ENCODE measurements around the gene RALGPS1. TPM values are rescaled to one million over a fixed set of nuclear protein-coding genes. Genes with fewer than 3 reads are reported as not detected.

The RALGPS1 gene
- polyA plus RNA-seq, 1 of the 3 experiments (the other 2 are of a cell fraction): 3.9 TPM

GRCh38 chr9:127099664-127100063, 185.1 kb downstream of the RALGPS1 start:
- no peak overlapping the region for H2AFZ ChIP-seq (ENCODE audit: low read depth)
- H3K9me3 ChIP-seq: no peaks in the 10 kb centered on the region
- H3K79me2 ChIP-seq (ENCODE audit: insufficient read depth): no peaks in the 10 kb centered on the region
- DNase-seq: no peak
- H3K9ac ChIP-seq: no peak overlapping the region
- no peaks in the 10 kb centered on the region for H3F3A ChIP-seq (replicated peaks; ENCODE audit: insufficient read depth)
- no peak overlapping the region for H3K4me3 ChIP-seq (ENCODE audit: low read depth in 2 of 2, low read length in 1 of 2)
- H3K4me2 ChIP-seq: no peak overlapping the region
- no peaks in the 10 kb centered on the region for H3K9me2 ChIP-seq
- POLR2A ChIA-PET: no interaction called here
- no peak overlapping the region for H3K27ac ChIP-seq (ENCODE audit: low read depth in 2 of 2, low read length in 1 of 2)
- H3K27me3 ChIP-seq (ENCODE audit: insufficient read depth): no peaks in the 10 kb centered on the region
- WGBS (ENCODE audit: low lambda C conversion rate): 90% methylated on average over 3 of the region's 3 CpGs
- TF ChIP-seq, protein P1, sequence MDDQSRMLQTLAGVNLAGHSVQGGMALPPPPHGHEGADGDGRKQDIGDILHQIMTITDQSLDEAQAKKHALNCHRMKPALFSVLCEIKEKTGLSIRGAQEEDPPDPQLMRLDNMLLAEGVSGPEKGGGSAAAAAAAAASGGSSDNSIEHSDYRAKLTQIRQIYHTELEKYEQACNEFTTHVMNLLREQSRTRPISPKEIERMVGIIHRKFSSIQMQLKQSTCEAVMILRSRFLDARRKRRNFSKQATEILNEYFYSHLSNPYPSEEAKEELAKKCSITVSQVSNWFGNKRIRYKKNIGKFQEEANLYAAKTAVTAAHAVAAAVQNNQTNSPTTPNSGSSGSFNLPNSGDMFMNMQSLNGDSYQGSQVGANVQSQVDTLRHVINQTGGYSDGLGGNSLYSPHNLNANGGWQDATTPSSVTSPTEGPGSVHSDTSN (IDR thresholded peaks at IDR 0.05): no peak
- TF ChIP-seq TEAD4 (IDR thresholded peaks at IDR 0.05; ENCODE audit: borderline replicate concordance, insufficient read depth) (no peak), JUND (IDR thresholded peaks at IDR 0.05) (no peak), MXI1 (IDR thresholded peaks at IDR 0.05; ENCODE audit: low read depth, low read length) (no peak), IRF3 (IDR thresholded peaks at IDR 0.05; ENCODE audit: low read depth, low read length) (no peak), NRF1 (IDR thresholded peaks at IDR 0.05; ENCODE audit: low read depth, low read length) (no peak), RCOR1 (IDR thresholded peaks at IDR 0.05; ENCODE audit: low read length) (no peak), FOXM1 (IDR thresholded peaks at IDR 0.05; ENCODE audit: low read depth) (no peak), GATA2 (CRISPR knock-in tag; IDR thresholded peaks at IDR 0.05) (no peak), FOXJ3 (CRISPR knock-in tag; IDR thresholded peaks at IDR 0.05) (no peak), CTCF (IDR thresholded peaks at IDR 0.05) (no peak), EP300 (IDR thresholded peaks at IDR 0.05; ENCODE audit: borderline replicate concordance in 1 of 2, low read depth in 1 of 2, low read length in 1 of 2) (no peak), NFIC (IDR thresholded peaks at IDR 0.05; ENCODE audit: borderline replicate concordance) (no peak), RFX5 (IDR thresholded peaks at IDR 0.05; ENCODE audit: low read length) (no peak), SIN3A (IDR thresholded peaks at IDR 0.05; ENCODE audit: borderline replicate concordance, low read depth, low read length) (no peak), RAD21 (IDR thresholded peaks at IDR 0.05; ENCODE audit: low read length) (no peak)
- TF ChIP-seq, protein P2, sequence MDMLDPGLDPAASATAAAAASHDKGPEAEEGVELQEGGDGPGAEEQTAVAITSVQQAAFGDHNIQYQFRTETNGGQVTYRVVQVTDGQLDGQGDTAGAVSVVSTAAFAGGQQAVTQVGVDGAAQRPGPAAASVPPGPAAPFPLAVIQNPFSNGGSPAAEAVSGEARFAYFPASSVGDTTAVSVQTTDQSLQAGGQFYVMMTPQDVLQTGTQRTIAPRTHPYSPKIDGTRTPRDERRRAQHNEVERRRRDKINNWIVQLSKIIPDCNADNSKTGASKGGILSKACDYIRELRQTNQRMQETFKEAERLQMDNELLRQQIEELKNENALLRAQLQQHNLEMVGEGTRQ (IDR thresholded peaks at IDR 0.05; ENCODE audit: borderline replicate concordance, low read depth, low read length): no peak
- TF ChIP-seq, protein P3, sequence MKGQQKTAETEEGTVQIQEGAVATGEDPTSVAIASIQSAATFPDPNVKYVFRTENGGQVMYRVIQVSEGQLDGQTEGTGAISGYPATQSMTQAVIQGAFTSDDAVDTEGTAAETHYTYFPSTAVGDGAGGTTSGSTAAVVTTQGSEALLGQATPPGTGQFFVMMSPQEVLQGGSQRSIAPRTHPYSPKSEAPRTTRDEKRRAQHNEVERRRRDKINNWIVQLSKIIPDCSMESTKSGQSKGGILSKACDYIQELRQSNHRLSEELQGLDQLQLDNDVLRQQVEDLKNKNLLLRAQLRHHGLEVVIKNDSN (IDR thresholded peaks at IDR 0.05; ENCODE audit: borderline replicate concordance, low read depth): no peak
- TF ChIP-seq, protein P4, sequence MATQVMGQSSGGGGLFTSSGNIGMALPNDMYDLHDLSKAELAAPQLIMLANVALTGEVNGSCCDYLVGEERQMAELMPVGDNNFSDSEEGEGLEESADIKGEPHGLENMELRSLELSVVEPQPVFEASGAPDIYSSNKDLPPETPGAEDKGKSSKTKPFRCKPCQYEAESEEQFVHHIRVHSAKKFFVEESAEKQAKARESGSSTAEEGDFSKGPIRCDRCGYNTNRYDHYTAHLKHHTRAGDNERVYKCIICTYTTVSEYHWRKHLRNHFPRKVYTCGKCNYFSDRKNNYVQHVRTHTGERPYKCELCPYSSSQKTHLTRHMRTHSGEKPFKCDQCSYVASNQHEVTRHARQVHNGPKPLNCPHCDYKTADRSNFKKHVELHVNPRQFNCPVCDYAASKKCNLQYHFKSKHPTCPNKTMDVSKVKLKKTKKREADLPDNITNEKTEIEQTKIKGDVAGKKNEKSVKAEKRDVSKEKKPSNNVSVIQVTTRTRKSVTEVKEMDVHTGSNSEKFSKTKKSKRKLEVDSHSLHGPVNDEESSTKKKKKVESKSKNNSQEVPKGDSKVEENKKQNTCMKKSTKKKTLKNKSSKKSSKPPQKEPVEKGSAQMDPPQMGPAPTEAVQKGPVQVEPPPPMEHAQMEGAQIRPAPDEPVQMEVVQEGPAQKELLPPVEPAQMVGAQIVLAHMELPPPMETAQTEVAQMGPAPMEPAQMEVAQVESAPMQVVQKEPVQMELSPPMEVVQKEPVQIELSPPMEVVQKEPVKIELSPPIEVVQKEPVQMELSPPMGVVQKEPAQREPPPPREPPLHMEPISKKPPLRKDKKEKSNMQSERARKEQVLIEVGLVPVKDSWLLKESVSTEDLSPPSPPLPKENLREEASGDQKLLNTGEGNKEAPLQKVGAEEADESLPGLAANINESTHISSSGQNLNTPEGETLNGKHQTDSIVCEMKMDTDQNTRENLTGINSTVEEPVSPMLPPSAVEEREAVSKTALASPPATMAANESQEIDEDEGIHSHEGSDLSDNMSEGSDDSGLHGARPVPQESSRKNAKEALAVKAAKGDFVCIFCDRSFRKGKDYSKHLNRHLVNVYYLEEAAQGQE (IDR thresholded peaks at IDR 0.05; ENCODE audit: low read depth, low read length): no peak
- H4K20me1 ChIP-seq (ENCODE audit: insufficient read depth): no peaks in the 10 kb centered on the region
- H3K4me1 ChIP-seq (ENCODE audit: control insufficient read depth in 1 of 2, insufficient read depth in 2 of 2, low read depth in 1 of 2, low read length in 1 of 2): peaks cover 0 to 16% of the 10 kb centered on the region in 2 experiments; a peak in 1 of 4 replicates
- peaks cover 0 to 7% of the 10 kb centered on the region in 2 experiments for H3K36me3 ChIP-seq (replicated peaks in 1 of 2; ENCODE audit: control insufficient read depth in 1 of 2, insufficient read depth in 2 of 2, low read length in 1 of 2)
- CTCF ChIA-PET: no interaction called here
